ENCODE data around the gene SCNN1A. TPM values are rescaled to one million over a fixed set of nuclear protein-coding genes. Genes with fewer than 3 reads are reported as not detected.

Gene SCNN1A
- total RNA-seq, 1 experiment from 2014 or later = 17.1 TPM

DNA sequence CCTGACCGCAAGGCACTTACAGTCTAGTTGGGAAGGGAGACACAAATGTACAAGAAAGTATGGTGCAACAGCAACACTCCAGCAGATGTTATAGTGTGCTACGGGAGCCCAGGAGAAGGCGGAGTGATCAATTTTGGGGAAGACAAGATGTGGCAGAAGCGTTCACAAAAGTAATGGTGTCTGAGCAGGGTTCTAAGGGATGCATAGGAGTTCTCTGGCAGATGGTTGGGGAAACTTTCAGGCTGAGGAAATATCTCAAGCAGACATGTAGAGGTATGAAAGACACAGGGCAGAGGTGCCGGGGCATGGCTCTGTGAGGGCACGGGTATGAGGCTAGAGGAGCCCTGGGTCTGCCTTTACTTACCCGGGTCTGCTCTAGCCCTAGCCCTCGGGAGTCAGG lies 28.4 kb downstream of the SCNN1A start:
- Histone ChIP-seq H3K9me3 (ENCODE audit: control insufficient read depth, insufficient read depth, low read depth, low read length) (no peaks in the 10 kb centered on the region), H3K4me1 (ENCODE audit: control insufficient read depth, insufficient read depth, low read length) (peaks cover 17% of the 10 kb centered on the region), H3K4me3 (ENCODE audit: low read depth in 2 of 2, low read length in 2 of 2) (no peak overlapping the region), H3K27ac (ENCODE audit: low read length) (no peak overlapping the region), H3K36me3 (ENCODE audit: control insufficient read depth, insufficient read depth, low read length) (no peaks in the 10 kb centered on the region), H3K27me3 (ENCODE audit: control insufficient read depth, insufficient read depth, low read length) (no peaks in the 10 kb centered on the region)
- ChIA-PET POLR2A (no interaction called here), CTCF (no interaction called here)
- TF ChIP-seq SIN3A (IDR thresholded peaks at IDR 0.05; ENCODE audit: borderline replicate concordance, insufficient read depth, low read depth, low read length) = no peak
- TF ChIP-seq, protein P1, sequence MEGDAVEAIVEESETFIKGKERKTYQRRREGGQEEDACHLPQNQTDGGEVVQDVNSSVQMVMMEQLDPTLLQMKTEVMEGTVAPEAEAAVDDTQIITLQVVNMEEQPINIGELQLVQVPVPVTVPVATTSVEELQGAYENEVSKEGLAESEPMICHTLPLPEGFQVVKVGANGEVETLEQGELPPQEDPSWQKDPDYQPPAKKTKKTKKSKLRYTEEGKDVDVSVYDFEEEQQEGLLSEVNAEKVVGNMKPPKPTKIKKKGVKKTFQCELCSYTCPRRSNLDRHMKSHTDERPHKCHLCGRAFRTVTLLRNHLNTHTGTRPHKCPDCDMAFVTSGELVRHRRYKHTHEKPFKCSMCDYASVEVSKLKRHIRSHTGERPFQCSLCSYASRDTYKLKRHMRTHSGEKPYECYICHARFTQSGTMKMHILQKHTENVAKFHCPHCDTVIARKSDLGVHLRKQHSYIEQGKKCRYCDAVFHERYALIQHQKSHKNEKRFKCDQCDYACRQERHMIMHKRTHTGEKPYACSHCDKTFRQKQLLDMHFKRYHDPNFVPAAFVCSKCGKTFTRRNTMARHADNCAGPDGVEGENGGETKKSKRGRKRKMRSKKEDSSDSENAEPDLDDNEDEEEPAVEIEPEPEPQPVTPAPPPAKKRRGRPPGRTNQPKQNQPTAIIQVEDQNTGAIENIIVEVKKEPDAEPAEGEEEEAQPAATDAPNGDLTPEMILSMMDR (IDR thresholded peaks at IDR 0.05) = no peak
- no peak for TF ChIP-seq TCF7L2 (IDR thresholded peaks at IDR 0.05; ENCODE audit: low read depth, low read length)
- TF ChIP-seq, protein P2, sequence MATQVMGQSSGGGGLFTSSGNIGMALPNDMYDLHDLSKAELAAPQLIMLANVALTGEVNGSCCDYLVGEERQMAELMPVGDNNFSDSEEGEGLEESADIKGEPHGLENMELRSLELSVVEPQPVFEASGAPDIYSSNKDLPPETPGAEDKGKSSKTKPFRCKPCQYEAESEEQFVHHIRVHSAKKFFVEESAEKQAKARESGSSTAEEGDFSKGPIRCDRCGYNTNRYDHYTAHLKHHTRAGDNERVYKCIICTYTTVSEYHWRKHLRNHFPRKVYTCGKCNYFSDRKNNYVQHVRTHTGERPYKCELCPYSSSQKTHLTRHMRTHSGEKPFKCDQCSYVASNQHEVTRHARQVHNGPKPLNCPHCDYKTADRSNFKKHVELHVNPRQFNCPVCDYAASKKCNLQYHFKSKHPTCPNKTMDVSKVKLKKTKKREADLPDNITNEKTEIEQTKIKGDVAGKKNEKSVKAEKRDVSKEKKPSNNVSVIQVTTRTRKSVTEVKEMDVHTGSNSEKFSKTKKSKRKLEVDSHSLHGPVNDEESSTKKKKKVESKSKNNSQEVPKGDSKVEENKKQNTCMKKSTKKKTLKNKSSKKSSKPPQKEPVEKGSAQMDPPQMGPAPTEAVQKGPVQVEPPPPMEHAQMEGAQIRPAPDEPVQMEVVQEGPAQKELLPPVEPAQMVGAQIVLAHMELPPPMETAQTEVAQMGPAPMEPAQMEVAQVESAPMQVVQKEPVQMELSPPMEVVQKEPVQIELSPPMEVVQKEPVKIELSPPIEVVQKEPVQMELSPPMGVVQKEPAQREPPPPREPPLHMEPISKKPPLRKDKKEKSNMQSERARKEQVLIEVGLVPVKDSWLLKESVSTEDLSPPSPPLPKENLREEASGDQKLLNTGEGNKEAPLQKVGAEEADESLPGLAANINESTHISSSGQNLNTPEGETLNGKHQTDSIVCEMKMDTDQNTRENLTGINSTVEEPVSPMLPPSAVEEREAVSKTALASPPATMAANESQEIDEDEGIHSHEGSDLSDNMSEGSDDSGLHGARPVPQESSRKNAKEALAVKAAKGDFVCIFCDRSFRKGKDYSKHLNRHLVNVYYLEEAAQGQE (IDR thresholded peaks at IDR 0.05; ENCODE audit: insufficient read depth in 1 of 2, low read depth in 2 of 2, low read length in 1 of 2) = no peak
- no peak for TF ChIP-seq POLR2AphosphoS5 (IDR thresholded peaks at IDR 0.05; ENCODE audit: low read depth, low read length)
- in situ Hi-C loops (cut with HindIII; ENCODE audit: low pct_unique_long_range_greater_than_20kb, low sequenced_read_pairs) (no loop called here), intact Hi-C loops (cut with micrococcal nuclease; ENCODE audit: unreplicated experiment) (no loop called here)
- DNase-seq (ENCODE audit: low read depth, low spot score) = no peak
- no peak for ATAC-seq
- no TSS peak for BruUV-seq (replicated peaks)

DNA sequence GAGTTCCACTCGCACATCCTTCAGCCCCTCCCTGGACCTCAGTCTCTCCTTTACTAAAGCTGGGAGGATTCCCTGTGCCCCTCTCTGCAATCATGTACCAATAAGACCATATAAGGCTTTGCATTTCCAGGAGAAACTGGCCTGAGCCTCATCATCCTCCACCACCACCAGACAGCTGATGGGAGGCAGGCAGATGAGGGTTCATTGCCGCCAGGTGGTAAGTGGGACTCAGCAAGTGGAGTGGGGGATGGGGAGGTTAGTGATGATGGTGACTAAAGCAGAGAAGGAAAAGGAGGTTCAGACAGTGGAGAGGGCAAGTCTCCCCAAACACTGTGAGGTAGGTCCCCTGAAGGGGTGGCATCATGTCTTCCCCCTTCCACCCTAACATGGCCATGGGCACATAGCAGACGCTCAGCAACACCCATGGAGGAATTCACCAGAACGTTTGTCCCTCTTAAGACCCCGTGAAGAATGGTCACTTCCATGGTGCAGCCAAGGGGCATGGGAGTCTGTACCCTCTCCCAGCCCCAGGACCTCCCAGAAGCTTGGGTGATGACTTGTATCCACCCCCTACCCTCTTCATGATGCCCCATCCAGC lies 29.0 kb downstream of the SCNN1A start:
- no peak for ATAC-seq
- in situ Hi-C loops (cut with HindIII; ENCODE audit: low pct_unique_long_range_greater_than_20kb, low sequenced_read_pairs) = no loop called here
- H3K4me1 ChIP-seq (ENCODE audit: control insufficient read depth, insufficient read depth, low read length) = peaks cover 17% of the 10 kb centered on the region
- no peaks in the 10 kb centered on the region for H3K9me3 ChIP-seq (ENCODE audit: control insufficient read depth, insufficient read depth, low read depth, low read length)
- no peak overlapping the region for H3K4me3 ChIP-seq (ENCODE audit: low read depth in 2 of 2, low read length in 2 of 2)
- ChIA-PET CTCF (no interaction called here), POLR2A (no interaction called here)
- TF ChIP-seq, protein P2 (IDR thresholded peaks at IDR 0.05; ENCODE audit: insufficient read depth in 1 of 2, low read depth in 2 of 2, low read length in 1 of 2) = no peak
- intact Hi-C loops (cut with micrococcal nuclease; ENCODE audit: unreplicated experiment) = no loop called here
- H3K27ac ChIP-seq (ENCODE audit: low read length) = 0 out of 2 replicates have a peak overlapping the region, but pooled peaks have one; percentile 48
- no peaks in the 10 kb centered on the region for H3K27me3 ChIP-seq (ENCODE audit: control insufficient read depth, insufficient read depth, low read length)
- H3K36me3 ChIP-seq (ENCODE audit: control insufficient read depth, insufficient read depth, low read length) = no peaks in the 10 kb centered on the region; the same call in 1 of the 2 replicates
- BruUV-seq (replicated peaks) = no TSS peak
- DNase-seq (ENCODE audit: low read depth, low spot score) = no peak
